CD14-positive monocyte (primary cell): ENCODE measurements around the gene ACSF3. TPM values are rescaled to one million over a fixed set of nuclear protein-coding genes. Genes with fewer than 3 reads are reported as not detected.
A peak's percentile ranks its signal among the peaks of the same experiment; 100 is the strongest.

Source experiments
- DNase-seq, 3 donors: peaks; one replicate each; pipeline ENCODE4 v3.0.0-alpha.2; 2011 to 2022
- H2AFZ ChIP-seq: 2 replicates; pipeline ENCODE4 v1.6.0; 2012; ENCODE audit warnings: mild to moderate bottlenecking, low read depth, low read length, inconsistent platforms; ENCODE audit not compliant: insufficient read depth, poor library complexity, severe bottlenecking
- H3K27ac ChIP-seq, 2 donors: 1 replicate in 1 of 2; 2 replicates in 1 of 2; pipeline ENCODE4 v1.5.1; 2012 to 2013; ENCODE audit warnings: low read length in 2 of 2, control low read depth in 1 of 2, inconsistent platforms in 1 of 2, low read depth in 1 of 2, mild to moderate bottlenecking in 1 of 2
- H3K27me3 ChIP-seq, 2 donors: one replicate each; pipeline versions ENCODE4 v1.6.0 to v1.6.1; 2011 to 2013; ENCODE audit warnings: low read length in 2 of 2; ENCODE audit not compliant: control insufficient read depth in 2 of 2, insufficient read depth in 2 of 2
- H3K36me3 ChIP-seq, 2 donors: replicated peaks in 1 of 2; 1 replicate in 1 of 2; 2 replicates in 1 of 2; pipeline versions ENCODE4 v1.5.1 to v1.6.1; 2012 to 2013; ENCODE audit warnings: low read length in 2 of 2, control low read depth in 1 of 2, inconsistent platforms in 1 of 2, mild to moderate bottlenecking in 1 of 2; ENCODE audit not compliant: insufficient read depth in 2 of 2, control insufficient read depth in 1 of 2
- H3K4me1 ChIP-seq, 2 donors: 1 replicate in 1 of 2; 2 replicates in 1 of 2; pipeline versions ENCODE4 v1.5.1 to v1.6.1; 2012 to 2013; ENCODE audit warnings: low read length in 2 of 2, control low read depth in 1 of 2, inconsistent platforms in 1 of 2, mild to moderate bottlenecking in 1 of 2, moderate library complexity in 1 of 2; ENCODE audit not compliant: insufficient read depth in 2 of 2, control insufficient read depth in 1 of 2
- H3K4me2 ChIP-seq: replicated peaks from 2 replicates; pipeline ENCODE3; 2012; ENCODE audit warnings: low read length, moderate library complexity, mild to moderate bottlenecking; ENCODE audit not compliant: poor library complexity, severe bottlenecking; ENCODE audit errors: extremely low read depth
- H3K4me3 ChIP-seq, 3 experiments: fragments of 200-600 bp in 1 of 3; sonication (generic) in 1 of 3; replicated peaks in 1 of 3; 1 replicate in 2 of 3; 2 replicates in 1 of 3; pipeline ENCODE4 v1.5.1; 2011 to 2013; ENCODE audit warnings: low read length in 3 of 3, mild to moderate bottlenecking in 3 of 3, control low read depth in 2 of 3, low read depth in 2 of 3, inconsistent platforms in 1 of 3, moderate library complexity in 1 of 3
- H3K79me2 ChIP-seq: 2 replicates; pipeline ENCODE4 v1.6.0; 2012; ENCODE audit warnings: mild to moderate bottlenecking, control low read depth, inconsistent platforms, low read length, moderate library complexity; ENCODE audit not compliant: insufficient read depth
- H3K9ac ChIP-seq: 2 replicates; pipeline ENCODE4 v1.6.0; 2017; ENCODE audit warnings: low read length, mild to moderate bottlenecking; ENCODE audit not compliant: insufficient read depth, poor library complexity, severe bottlenecking
- H3K9me3 ChIP-seq, 2 donors: replicated peaks in 1 of 2; 1 replicate in 1 of 2; 2 replicates in 1 of 2; pipeline versions ENCODE4 v1.5.1 to v1.6.1; 2012 to 2013; ENCODE audit warnings: low read length in 2 of 2, control low read depth in 1 of 2; ENCODE audit not compliant: control insufficient read depth in 1 of 2, insufficient read depth in 1 of 2
- H4K20me1 ChIP-seq: 2 replicates; pipeline ENCODE4 v1.6.0; 2012; ENCODE audit warnings: mild to moderate bottlenecking, low read length, control low read depth, moderate library complexity; ENCODE audit not compliant: insufficient read depth
- H3K27ac Mint-ChIP-seq, 7 donors: one replicate each; pipeline ENCODE4 v1.8.0; 2020; ENCODE audit warnings: mild to moderate bottlenecking in 7 of 7, mixed read lengths in 7 of 7, moderate library complexity in 6 of 7, inconsistent platforms in 2 of 7
- H3K27me3 Mint-ChIP-seq, 3 donors: one replicate each; pipeline ENCODE4 v1.8.0; 2021 to 2022; ENCODE audit warnings: low read depth in 3 of 3, mild to moderate bottlenecking in 3 of 3, mixed read lengths in 3 of 3, moderate library complexity in 3 of 3, inconsistent platforms in 1 of 3
- H3K36me3 Mint-ChIP-seq, 2 donors: one replicate each; pipeline ENCODE4 v1.8.0; 2020; ENCODE audit warnings: mixed read lengths in 2 of 2, inconsistent platforms in 1 of 2, mild to moderate bottlenecking in 1 of 2
- H3K4me1 Mint-ChIP-seq: one replicate; pipeline ENCODE4 v1.8.0; 2020; ENCODE audit warnings: mild to moderate bottlenecking, mixed read lengths
- H3K4me3 Mint-ChIP-seq, 2 donors: one replicate each; pipeline ENCODE4 v1.8.0; 2020; ENCODE audit warnings: mild to moderate bottlenecking in 2 of 2, mixed read lengths in 2 of 2, moderate library complexity in 1 of 2
- H3K9me3 Mint-ChIP-seq, 7 donors: one replicate each; pipeline ENCODE4 v1.8.0; 2020 to 2022; ENCODE audit warnings: mixed read lengths in 7 of 7, mild to moderate bottlenecking in 6 of 7, moderate library complexity in 6 of 7, inconsistent platforms in 2 of 7
- WGBS: methylation state at CpG from one replicate; pipeline ENCODE4 v1.1.5; 2013; ENCODE audit warnings: missing lambda C conversion rate; ENCODE audit not compliant: insufficient coverage; 5-methylcytosine and 5-hydroxymethylcytosine counted together
- intact Hi-C, 2 donors: fragments of 100-400 bp; cut with micrococcal nuclease; formaldehyde crosslinking; loops; one replicate each; pipeline versions ENCODE4 v1.15.0 to v1.15.1; 2023
- polyA plus RNA-seq, 3 donors: library from polyadenylated mRNA; depleted of rRNA in 1 of 3; unstranded in 2 of 3; stranded (reverse) in 1 of 3; fragments of 300-500 nt in 2 of 3; fragments of >200 nt in 1 of 3; fragmentation: Illumina TruSeq in 2 of 3; gene quantifications; 1 replicate in 2 of 3; 2 replicates in 1 of 3; pipeline ENCODE4 v1.2.3, GENCODE V29; 2012 to 2021
- TF ChIP-seq, protein P1 (sequence below): fragments of 200-600 bp; IDR thresholded peaks from one replicate; pipeline ENCODE4 v1.8.0; 2022; ENCODE audit warnings: antibody characterized with exemption, mild to moderate bottlenecking

ACSF3 gene
- polyA plus RNA-seq, 3 donors = 23.5 to 26.7 (median 26.4) TPM

DNA sequence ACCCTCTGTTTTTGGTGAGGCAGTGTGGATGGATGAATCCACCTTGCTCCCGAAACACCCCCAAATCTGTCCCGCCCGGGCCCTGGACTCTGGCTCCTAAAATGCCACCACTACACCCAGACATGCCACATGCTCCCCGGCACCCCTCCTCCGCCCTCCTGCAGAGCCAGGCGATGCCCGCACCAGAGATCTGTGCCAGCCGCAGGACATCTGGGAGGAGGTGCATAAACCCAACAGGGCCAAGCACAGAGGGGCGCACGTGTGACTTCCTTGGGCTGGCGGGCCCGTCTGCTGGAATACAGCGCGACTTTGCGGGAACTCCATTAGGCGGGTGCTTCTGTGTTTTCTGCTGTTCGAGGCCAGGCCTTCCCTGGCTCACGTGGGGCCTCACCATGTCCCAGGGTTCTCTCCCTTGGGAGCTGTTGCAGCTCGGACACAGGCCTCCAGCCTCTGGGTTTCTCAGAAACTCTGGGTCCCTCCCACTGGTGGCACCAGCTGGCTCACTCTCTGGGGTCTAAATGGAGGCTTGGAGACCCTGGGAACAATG is 14.1 kb upstream of the ACSF3 start:
- no peak overlapping the region for H3K9ac ChIP-seq
- no peak overlapping the region for H2AFZ ChIP-seq
- H3K9me3 ChIP-seq = peaks cover 0 to 17% of the 10 kb centered on the region in 2 donors
- Mint-ChIP-seq H3K4me1 (peaks cover 4% of the 10 kb centered on the region), H3K4me3 (no peak overlapping the region), H3K36me3 (no peaks in the 10 kb centered on the region), H3K27me3 (peaks cover 2 to 5% (median 3%) of the 10 kb centered on the region in 3 donors), H3K9me3 (peaks cover 6 to 21% (median 9%) of the 10 kb centered on the region in 7 donors), H3K27ac (peak overlapping the region in 1 of 7 donors; percentile 43)
- TF ChIP-seq, protein P1, sequence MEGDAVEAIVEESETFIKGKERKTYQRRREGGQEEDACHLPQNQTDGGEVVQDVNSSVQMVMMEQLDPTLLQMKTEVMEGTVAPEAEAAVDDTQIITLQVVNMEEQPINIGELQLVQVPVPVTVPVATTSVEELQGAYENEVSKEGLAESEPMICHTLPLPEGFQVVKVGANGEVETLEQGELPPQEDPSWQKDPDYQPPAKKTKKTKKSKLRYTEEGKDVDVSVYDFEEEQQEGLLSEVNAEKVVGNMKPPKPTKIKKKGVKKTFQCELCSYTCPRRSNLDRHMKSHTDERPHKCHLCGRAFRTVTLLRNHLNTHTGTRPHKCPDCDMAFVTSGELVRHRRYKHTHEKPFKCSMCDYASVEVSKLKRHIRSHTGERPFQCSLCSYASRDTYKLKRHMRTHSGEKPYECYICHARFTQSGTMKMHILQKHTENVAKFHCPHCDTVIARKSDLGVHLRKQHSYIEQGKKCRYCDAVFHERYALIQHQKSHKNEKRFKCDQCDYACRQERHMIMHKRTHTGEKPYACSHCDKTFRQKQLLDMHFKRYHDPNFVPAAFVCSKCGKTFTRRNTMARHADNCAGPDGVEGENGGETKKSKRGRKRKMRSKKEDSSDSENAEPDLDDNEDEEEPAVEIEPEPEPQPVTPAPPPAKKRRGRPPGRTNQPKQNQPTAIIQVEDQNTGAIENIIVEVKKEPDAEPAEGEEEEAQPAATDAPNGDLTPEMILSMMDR = no peak
- H3K79me2 ChIP-seq = no peaks in the 10 kb centered on the region
- DNase-seq = no peak
- no peak overlapping the region for H3K27ac ChIP-seq
- intact Hi-C loops = no loop called here
- H3K4me2 ChIP-seq = no peak overlapping the region
- H3K36me3 ChIP-seq = no peaks in the 10 kb centered on the region
- WGBS = 92% methylated on average over 19 of the region's 19 CpGs
- no peaks in the 10 kb centered on the region for H3K4me1 ChIP-seq
- H3K4me3 ChIP-seq = no peak overlapping the region
- H3K27me3 ChIP-seq = no peaks in the 10 kb centered on the region
- H4K20me1 ChIP-seq = no peaks in the 10 kb centered on the region

- H3K4me3 ChIP-seq = no peak overlapping the region
- H3K4me1 ChIP-seq = no peaks in the 10 kb centered on the region
- Mint-ChIP-seq H3K9me3 (peaks cover 3 to 15% (median 5%) of the 10 kb centered on the region in 7 donors), H3K27me3 (peaks cover 2 to 5% (median 4%) of the 10 kb centered on the region in 3 donors), H3K27ac (no peak overlapping the region), H3K4me3 (no peak overlapping the region), H3K4me1 (peaks cover 10% of the 10 kb centered on the region), H3K36me3 (no peaks in the 10 kb centered on the region)
- no peak overlapping the region for H3K9ac ChIP-seq
- TF ChIP-seq, protein P1 = no peak
- no peak overlapping the region for H3K4me2 ChIP-seq
- H2AFZ ChIP-seq = no peak overlapping the region
- H3K27me3 ChIP-seq = no peaks in the 10 kb centered on the region
- 94% methylated on average over 33 of the region's 33 CpGs for WGBS
- intact Hi-C loops = no loop called here
- no peaks in the 10 kb centered on the region for H3K36me3 ChIP-seq
- DNase-seq = no peak
- H3K79me2 ChIP-seq = no peaks in the 10 kb centered on the region
- no peak overlapping the region for H3K27ac ChIP-seq
- H4K20me1 ChIP-seq = no peaks in the 10 kb centered on the region
- peaks cover 0 to 9% of the 10 kb centered on the region in 2 donors for H3K9me3 ChIP-seq
These were observed 13.3 kb upstream of the ACSF3 start for GRCh38 chr16:89080196-89080853.
